HG03108 (cell line): ENCODE measurements around the gene TBC1D25.
"Not testable (repeated sequence)": the region's sequence is repeated elsewhere in the genome, so short reads cannot be mapped to it uniquely, and the experiment has no call there.

Source experiments
- ATAC-seq: cut with Tn5 transposase; IDR thresholded peaks from one replicate; pipeline ENCODE4 v1.9.1; 2021; ENCODE audit warnings: moderate library complexity; ENCODE audit not compliant: unreplicated experiment

The TBC1D25 gene

GRCh38 chrX:48514868-48515460 lies 24.6 kb upstream of the TBC1D25 start:
- ATAC-seq, result no peak

DNA sequence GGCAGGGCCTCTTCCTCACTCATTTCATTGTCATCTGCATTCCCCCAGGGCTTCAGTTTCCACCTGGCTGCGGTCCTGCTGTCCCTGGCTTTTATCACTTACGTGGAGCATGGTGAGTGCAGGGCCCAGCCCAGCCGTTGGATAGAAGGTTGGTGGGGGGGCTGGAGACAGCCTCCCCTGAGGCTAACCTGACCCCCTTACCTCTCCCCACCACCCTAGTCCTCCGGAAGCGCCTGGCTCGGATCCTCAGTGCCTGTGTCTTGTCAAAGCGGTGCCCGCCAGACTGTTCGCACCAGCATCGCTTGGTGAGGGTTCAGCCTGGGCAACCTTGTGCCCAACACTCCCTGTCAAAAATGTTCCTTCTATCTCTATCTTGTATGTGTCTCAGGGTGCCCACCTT lies 23.7 kb upstream of the TBC1D25 start:
- ATAC-seq, result no peak

GRCh38 chrX:48516285-48516684 lies 23.2 kb upstream of the TBC1D25 start:
- no peak for ATAC-seq

GRCh38 chrX:48516987-48517386 lies 22.5 kb upstream of the TBC1D25 start:
- ATAC-seq, result no peak

- not testable (repeated sequence) for ATAC-seq
Observed at GRCh38 chrX:48519481-48519880, 20.0 kb upstream of the TBC1D25 start.

DNA sequence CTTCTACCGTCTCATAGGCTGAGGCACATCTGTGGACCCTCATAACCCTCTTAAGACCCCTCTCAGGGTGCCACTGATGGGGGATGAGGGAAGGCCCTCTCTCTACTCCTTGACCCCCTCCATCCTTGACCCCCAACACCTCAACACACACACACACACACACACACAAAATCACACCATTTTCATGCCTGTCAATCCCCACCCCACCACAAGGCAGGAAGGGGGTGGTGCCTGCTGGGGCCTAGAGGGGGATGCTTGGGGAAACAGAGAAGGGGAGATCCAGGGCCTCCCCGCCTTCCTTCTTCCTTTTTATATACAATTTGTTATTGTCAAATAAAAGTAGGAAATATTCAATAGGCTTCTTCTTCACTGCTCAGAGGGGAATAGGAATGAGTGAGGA lies 19.1 kb upstream of the TBC1D25 start:
- ATAC-seq, result no peak

GRCh38 chrX:48520976-48521352 lies 18.6 kb upstream of the TBC1D25 start:
- ATAC-seq, result no peak

DNA sequence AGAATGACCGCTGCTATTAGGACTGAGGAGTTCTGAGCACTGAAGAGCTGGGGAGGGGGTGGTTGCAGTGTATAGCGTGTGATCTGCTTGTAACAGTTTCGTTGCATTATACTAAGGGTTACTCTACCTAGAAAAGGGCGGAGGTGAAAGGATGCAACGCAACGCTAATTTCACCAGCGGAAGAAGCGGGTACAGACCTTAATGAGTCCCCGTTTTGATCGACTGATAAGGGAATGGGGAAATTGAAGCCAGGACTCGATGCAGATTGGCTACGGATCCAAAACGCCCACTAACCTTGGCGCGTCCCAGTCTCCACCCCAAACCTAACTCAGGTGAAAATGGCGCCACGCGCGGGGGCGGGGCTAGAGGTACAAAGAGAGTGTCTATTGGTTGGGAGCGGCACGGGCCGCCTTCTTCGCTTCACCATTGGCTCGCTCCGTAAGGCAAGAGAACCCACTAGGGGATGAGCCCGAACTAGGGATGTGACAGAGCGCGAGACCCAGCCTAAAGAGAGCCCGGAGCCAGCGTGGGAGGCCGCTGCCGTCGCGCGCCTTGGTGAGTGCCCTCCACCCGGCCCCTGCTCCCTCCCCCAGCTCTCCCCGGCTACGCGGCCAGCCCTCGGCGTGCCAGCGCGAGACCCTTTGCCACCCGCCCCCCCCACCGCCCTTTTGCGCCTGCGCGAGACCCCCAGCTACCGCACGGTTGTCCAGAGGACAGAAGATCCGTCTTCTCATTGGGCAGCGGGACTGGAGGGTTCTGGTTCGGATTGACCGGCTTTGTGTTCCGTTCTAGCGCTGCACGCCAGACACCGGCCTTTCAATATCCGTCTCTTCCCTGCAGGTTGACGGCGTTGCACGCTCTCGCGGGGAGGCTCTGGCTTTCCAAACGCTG lies 17.9 kb upstream of the TBC1D25 start, which contains the start of gene EBP:
Gene EBP (plus strand): TSS at position 456 of the 891 bp plus-strand sequence. CDS start 1,964 bp downstream, outside the sequence.
- peak; percentile 96 for ATAC-seq

DNA sequence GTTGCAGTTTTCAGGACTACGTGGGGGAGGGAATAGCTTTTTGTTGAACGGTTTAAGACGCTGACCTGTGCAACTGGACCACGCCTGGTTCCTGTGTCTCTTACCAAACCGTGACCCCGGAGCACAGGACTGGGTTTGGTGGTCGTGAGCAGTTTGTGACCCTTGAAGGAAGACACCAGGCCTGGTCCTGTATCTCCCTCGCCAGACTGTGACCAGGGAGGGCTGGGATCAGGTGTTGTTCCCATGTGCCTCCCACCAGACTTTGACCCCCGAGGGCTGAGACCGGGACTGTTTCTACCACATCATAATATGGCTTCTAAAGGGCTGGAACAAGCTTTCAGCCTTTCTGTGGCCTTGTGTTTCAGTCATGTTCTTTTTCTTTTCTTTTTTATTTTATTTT lies 17.2 kb upstream of the TBC1D25 start:
- ATAC-seq, result no peak

DNA sequence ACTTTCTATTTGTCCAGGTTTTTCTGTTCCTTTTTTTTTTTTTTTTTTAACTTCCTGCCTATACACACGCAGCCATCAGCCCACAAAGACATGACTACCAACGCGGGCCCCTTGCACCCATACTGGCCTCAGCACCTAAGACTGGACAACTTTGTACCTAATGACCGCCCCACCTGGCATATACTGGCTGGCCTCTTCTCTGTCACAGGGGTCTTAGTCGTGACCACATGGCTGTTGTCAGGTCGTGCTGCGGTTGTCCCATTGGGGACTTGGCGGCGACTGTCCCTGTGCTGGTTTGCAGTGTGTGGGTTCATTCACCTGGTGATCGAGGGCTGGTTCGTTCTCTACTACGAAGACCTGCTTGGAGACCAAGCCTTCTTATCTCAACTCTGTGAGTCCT lies 15.8 kb upstream of the TBC1D25 start:
- ATAC-seq, result no peak

DNA sequence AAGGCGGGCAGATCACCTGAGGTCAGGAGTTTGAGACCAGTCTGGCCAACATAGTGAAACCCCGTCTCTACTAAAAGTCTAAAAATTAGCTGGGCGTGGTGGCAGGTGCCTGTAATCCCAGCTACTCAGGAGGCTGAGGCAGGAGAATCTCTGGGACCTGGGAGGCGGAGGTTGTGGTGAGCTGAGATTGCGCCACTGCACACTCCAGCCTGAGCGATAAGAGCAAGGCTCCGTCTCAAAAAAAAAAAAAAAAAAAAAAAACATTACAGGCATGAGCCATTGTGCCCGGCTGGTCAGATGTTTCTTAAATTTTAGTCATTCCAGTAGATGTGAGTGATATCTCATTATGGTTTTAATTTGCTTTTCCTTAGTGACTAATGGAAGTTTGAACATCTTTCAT lies 13.7 kb upstream of the TBC1D25 start:
- ATAC-seq, result not testable (repeated sequence)

GRCh38 chrX:48530736-48531135 lies 8.8 kb upstream of the TBC1D25 start:
- ATAC-seq, result no peak

GRCh38 chrX:48531358-48531959 lies 8.1 kb upstream of the TBC1D25 start:
- ATAC-seq, result no peak

DNA sequence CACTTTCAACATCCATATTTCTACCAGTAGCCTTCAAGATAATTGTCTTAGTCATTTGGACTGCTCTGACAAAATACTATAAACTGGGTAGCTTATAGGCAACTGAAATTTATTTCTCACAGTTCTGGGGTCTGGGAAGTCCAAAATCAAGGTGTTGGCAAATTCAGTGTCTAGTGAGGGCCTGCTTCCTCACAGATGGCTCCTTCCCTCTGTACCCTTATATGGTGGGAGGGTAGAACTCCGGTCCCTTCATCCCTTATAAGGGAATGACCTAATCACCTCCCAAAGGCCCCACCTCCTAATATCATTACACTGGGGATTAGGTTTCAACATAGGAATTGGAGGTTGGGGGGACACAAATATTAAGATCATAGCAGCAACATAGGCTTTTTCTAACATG lies 7.4 kb upstream of the TBC1D25 start:
- ATAC-seq, result no peak

GRCh38 chrX:48533165-48533564 lies 6.3 kb upstream of the TBC1D25 start:
- no peak for ATAC-seq

GRCh38 chrX:48538641-48539344 lies 721 bp upstream of the TBC1D25 start:
- ATAC-seq, result no peak

GRCh38 chrX:48540028-48540375 lies 488 bp downstream of the TBC1D25 start:
- ATAC-seq, result peak; percentile 18

DNA sequence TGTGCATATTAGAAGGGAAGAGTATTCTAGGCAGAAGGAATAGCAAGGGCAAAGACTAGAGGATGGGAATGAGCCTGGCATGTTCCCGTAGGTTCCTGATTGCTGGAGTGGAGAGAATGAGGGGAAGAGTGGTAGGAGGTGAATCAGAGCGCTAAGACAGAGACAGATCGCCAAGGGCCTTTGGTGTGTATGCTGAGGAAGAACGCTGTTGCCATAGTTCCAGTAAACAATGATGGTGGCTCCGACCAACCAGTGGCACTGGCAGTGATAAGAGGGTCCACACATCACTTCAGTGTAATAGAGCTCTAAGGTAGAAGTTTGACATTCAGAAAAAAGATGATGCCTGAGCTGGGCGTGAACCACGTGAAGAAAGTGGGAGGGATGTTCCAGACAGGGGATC lies 966 bp downstream of the TBC1D25 start:
- ATAC-seq, result no peak

DNA sequence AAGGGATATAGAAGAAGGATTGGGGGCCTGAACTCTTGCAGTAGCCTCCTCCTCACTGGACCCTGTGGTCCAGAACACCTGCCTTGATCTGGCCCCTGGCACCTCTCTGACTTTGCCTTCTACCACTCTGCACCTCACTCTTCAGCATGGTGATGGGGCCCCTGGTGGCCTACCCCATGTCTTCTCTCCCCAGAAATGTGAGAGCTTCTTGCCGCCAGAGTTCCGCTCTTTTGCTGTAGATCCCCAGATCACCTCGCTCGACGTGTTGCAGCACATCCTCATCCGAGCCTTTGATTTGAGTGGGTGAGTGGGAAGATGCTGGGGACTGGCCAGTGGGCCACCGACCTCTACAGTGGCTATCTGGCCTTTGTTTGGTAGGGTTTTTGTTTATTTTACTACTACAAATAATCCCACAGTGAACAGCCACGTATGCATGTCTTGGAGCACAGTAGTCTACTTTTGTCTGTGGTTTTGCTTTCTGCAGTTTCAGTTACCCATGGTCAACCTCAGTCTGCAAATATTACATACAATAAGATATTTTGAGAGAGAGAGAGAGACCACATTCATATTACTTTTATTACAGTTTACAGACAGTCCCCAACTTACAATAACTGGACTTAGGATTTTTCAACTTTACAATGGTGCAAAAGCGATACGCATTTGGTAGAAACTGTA lies 1.8 kb downstream of the TBC1D25 start:
- no peak for ATAC-seq

- ATAC-seq, result no peak
Observed at GRCh38 chrX:48548871-48549270, 9.4 kb downstream of the TBC1D25 start.
